GM13976 (cell line): ENCODE data around the gene HES4.

Source experiments
- DNase-seq: peaks from one replicate; pipeline ENCODE4 v3.0.0; 2012; ENCODE audit warnings: low spot score
- in situ Hi-C: fragments of 300-500 bp; cut with MboI; formaldehyde crosslinking; loops from one replicate; pipeline ENCODE4 v1.12.0; 2022; ENCODE audit warnings: low sequenced_read_pairs, mixed read lengths, inconsistent platforms; ENCODE audit not compliant: unreplicated experiment
- TF ChIP-seq, protein P1 (sequence below): IDR thresholded peaks from 2 replicates; pipeline ENCODE4 v1.5.1; 2012; ENCODE audit warnings: borderline replicate concordance, mild to moderate bottlenecking; ENCODE audit not compliant: insufficient read depth; ENCODE audit errors: extremely low read depth, missing control alignments, control extremely low read depth

Gene HES4

DNA sequence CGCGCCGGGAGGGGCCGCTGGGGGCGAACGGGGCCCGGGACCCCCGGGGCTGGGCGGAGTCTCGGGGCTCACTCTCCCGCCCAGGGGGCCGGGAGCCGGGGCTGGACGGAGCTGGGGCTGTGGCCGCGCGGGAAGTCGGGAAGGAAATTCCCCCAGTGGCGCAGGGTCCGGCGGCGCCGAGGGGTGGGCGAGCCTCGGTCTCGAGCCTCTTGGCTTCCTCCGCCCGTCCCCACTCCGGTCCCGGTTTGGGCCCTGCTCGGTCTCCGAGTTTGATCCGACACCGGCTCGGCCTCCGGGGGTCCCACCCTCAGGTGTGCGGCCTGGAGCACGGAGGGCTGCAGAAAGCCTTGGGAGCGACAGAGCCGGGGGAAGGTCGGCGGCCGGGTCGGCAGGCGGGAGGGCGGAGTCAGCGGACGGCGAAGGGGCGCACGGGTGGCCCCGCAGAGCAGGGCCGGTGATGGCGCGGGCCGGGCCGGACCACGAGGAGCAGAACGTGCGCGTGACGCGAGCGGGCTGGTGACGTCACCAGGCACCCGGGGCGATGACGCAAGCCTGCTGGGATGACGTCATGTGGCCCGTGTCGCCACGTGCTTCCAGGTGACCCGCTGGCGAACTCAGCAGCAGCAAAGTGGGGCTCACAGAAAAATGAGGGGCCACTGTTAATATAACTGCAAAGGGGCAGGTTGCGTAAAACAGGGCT lies 610 bp upstream of the HES4 start:
- in situ Hi-C loops: no loop called here
- TF ChIP-seq, protein P1, sequence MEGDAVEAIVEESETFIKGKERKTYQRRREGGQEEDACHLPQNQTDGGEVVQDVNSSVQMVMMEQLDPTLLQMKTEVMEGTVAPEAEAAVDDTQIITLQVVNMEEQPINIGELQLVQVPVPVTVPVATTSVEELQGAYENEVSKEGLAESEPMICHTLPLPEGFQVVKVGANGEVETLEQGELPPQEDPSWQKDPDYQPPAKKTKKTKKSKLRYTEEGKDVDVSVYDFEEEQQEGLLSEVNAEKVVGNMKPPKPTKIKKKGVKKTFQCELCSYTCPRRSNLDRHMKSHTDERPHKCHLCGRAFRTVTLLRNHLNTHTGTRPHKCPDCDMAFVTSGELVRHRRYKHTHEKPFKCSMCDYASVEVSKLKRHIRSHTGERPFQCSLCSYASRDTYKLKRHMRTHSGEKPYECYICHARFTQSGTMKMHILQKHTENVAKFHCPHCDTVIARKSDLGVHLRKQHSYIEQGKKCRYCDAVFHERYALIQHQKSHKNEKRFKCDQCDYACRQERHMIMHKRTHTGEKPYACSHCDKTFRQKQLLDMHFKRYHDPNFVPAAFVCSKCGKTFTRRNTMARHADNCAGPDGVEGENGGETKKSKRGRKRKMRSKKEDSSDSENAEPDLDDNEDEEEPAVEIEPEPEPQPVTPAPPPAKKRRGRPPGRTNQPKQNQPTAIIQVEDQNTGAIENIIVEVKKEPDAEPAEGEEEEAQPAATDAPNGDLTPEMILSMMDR: no peak
- DNase-seq: peak; percentile 84

DNA sequence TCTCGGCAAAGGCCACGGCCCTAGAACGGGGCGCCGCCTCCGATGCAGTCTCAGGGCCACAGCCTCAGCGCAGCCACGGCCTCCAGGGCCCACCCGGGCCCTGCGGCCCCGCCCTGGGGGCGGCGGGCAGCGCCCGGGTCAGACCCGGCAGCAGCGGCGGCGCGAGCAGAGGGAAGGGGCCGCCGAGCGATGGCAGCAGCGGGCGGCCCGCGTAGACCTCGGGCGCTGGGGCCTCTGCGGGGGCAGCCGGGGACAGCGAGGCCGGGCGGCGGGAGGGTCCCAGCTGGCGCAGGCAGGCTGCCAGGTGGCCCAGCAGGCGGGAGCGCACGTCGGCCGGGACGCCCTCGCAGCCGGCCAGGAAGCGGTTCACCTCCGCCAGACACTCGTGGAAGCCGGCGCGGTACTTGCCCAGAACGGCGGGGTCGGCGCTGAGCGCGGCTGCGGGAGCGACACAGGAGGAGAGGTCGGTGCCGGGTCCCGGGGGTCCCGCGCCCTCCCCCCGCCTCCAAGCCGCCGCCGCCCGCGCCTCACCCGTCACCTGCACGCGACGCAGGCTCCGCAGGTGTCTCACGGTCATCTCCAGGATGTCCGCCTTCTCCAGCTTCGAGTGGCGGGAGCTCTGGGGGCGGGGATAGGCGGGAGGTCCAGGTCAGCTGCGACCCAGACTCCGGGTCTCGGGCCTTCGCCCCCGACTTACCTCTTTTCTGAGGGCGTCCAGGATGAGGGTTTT lies 737 bp downstream of the HES4 start:
- TF ChIP-seq, protein P1: no peak
- peak; percentile 59 for DNase-seq
- in situ Hi-C loops: no loop called here

DNA sequence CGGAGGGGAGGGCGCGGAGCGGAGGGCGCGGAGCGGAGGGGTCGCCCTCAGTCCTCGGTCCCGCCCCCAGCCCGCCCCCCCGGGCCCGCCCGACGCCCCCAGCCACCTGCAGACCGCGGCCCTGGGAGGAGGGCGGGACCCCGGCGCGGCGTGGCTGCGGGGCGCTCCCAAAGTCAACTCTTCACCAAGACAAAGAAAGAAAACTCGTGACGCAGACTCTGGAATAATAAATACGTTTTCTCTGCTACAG lies 1.2 kb downstream of the HES4 start:
- DNase-seq: no peak
- in situ Hi-C loops: no loop called here

DNA sequence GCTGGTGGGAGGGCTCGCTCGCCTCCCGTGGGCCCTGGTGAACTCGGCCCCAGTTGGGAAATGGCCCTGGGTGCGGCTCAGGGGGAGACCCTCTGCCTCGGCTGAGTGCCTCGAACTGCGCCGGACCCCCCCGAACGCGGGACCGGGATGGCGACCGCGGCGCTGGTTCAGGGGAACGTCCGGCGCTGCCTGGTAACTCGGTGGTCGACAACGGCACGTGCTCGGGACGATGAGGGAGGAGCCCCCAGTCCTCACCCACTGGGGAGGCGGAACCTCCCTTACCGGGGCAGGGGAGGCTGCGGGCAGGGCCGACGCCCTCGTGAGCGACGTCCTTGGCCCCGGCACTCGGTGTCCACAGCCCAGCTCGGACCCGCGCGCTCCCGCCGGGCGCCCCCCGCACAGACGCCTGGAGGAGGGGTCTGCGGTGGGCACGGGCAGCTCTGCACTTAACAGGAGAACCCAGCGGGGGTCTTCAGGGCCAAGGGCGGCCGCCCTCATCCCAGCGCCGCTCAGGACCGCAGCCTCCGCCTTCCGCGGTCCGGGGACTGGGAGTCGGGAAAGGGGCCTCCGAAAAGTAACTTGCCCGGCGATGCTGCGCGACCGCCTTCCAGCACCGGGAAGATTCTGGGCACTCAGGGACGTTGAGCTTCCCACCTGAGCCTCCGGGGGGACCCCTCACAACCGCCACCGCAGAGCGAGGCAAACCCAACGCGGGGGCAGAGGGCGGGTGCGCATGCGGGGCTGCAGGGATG lies 1.7 kb downstream of the HES4 start:
- DNase-seq: no peak
- in situ Hi-C loops: no loop called here
- TF ChIP-seq, protein P1: no peak

More for the DNA sequence above, 1.2 kb downstream of the HES4 start:
- TF ChIP-seq, protein P1: no peak

DNA sequence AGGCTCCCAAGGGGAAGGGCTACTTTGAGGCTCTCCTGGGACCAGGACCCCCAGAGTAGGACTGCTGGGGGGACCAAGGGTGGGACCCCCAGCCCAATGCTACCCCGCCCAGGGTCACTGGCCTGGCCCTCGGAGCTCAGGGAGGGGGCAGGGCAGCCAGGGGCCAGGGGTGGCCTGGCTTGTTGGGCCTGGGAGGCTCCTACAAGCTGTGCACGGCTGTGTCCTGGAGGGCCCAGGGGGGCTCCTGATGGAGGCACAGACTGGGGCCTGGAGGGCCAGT lies 2.2 kb downstream of the HES4 start:
- no peak for DNase-seq
- in situ Hi-C loops: no loop called here
- TF ChIP-seq, protein P1: no peak

DNA sequence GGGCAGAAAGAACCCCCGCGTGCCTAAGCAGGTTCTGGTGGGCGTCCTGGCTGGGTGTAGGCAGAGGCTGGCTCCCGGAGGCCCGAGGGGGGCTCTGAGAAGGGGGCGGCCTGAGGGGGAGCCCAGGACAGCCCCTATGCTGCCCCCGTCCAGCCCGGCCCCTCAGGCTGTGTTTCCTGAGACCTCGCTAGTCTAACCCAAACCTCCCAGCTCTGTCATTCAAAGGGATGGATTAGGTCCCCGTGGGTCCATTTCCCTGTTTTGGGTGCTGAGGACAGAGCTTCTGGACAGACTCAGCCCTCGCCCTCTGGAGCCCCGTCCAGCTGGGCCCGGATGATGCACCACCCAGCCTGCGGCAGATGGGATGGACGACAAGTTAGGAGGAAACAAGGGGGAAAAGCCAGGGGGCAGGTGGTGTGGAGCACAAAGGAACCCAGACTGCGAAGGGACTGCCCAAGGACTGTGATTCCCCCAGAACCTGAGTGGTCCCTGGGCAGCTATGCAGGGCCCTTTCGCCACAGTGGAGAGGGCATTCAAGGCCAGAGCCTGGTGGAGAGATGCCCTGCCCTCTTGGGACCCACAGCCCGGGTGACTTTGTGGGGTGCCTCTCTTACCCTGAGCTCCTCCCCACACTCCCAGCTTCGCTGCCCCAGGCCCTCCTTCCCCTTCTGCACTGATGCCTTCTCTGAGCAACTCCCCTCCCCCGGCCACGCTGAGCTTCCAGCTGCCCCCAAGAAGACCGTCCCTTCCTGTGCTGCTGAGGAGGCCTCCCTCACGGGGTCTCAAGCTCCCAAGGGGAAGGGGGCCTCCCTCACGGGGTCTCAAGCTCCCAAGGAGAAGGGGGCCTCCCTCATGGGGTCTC lies 2.8 kb downstream of the HES4 start:
- in situ Hi-C loops: no loop called here
- TF ChIP-seq, protein P1: no peak
- no peak for DNase-seq
